Measurements from ENCODE around the gene CARMIL3.
"Not testable (repeated sequence)": the region's sequence is repeated elsewhere in the genome, so short reads cannot be mapped to it uniquely, and the experiment has no call there.

CARMIL3 gene

DNA sequence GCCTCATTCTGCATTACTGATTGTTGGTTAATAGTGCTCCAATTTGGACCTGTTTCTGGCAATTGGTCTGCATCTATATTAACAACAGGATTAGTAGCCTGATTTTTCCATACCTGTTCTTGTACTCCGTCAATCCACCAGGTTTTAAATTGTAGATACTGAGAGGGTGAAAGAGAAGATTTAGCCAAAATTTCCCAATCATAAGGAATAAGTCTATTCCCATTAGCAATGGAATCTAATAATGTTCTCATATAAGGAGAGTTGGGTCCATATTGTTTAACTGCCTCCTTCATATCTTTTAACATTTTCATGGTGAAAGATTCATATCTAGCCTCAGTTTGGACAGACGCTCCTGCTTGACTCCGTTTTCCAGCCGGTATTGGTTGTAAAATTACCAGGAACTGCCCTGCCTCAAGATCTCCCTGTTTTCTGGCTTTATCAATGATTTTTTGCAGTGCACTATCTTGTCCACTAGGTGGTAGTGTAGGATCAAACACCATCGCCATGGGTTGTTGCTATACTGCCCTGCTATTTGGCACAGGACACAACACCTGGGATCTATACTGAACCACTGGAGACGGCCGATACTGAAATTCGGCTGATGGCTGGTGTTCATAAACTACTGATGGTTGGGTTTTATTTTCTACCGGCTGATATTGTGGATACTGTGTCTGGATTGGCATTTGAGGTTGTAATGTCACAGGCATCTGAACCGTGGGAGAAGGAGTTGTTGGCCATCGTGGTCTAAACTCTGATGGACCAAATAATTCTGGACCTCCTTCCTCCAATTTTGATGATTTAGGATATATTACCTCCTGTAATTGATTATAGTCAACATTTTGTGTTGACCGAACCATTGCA lies 37.9 kb upstream of the CARMIL3 start:
- no peak overlapping the region for H3K27ac ChIP-seq (replicated peaks)
- TF ChIP-seq POLR2AphosphoS5 (IDR thresholded peaks at IDR 0.05; ENCODE audit: low read depth) = no peak
- 0 out of 2 replicates have a peak, but pooled peaks have one; percentile 1 for TF ChIP-seq SPI1 (IDR thresholded peaks at IDR 0.05; ENCODE audit: borderline replicate concordance, low read depth)
- TF ChIP-seq, protein P1, sequence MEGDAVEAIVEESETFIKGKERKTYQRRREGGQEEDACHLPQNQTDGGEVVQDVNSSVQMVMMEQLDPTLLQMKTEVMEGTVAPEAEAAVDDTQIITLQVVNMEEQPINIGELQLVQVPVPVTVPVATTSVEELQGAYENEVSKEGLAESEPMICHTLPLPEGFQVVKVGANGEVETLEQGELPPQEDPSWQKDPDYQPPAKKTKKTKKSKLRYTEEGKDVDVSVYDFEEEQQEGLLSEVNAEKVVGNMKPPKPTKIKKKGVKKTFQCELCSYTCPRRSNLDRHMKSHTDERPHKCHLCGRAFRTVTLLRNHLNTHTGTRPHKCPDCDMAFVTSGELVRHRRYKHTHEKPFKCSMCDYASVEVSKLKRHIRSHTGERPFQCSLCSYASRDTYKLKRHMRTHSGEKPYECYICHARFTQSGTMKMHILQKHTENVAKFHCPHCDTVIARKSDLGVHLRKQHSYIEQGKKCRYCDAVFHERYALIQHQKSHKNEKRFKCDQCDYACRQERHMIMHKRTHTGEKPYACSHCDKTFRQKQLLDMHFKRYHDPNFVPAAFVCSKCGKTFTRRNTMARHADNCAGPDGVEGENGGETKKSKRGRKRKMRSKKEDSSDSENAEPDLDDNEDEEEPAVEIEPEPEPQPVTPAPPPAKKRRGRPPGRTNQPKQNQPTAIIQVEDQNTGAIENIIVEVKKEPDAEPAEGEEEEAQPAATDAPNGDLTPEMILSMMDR (IDR thresholded peaks at IDR 0.05; ENCODE audit: insufficient read depth, low read length) = peak; percentile 88
- TF ChIP-seq GABPA (IDR thresholded peaks at IDR 0.05; ENCODE audit: low read depth) = no peak
- TF ChIP-seq, protein P2, sequence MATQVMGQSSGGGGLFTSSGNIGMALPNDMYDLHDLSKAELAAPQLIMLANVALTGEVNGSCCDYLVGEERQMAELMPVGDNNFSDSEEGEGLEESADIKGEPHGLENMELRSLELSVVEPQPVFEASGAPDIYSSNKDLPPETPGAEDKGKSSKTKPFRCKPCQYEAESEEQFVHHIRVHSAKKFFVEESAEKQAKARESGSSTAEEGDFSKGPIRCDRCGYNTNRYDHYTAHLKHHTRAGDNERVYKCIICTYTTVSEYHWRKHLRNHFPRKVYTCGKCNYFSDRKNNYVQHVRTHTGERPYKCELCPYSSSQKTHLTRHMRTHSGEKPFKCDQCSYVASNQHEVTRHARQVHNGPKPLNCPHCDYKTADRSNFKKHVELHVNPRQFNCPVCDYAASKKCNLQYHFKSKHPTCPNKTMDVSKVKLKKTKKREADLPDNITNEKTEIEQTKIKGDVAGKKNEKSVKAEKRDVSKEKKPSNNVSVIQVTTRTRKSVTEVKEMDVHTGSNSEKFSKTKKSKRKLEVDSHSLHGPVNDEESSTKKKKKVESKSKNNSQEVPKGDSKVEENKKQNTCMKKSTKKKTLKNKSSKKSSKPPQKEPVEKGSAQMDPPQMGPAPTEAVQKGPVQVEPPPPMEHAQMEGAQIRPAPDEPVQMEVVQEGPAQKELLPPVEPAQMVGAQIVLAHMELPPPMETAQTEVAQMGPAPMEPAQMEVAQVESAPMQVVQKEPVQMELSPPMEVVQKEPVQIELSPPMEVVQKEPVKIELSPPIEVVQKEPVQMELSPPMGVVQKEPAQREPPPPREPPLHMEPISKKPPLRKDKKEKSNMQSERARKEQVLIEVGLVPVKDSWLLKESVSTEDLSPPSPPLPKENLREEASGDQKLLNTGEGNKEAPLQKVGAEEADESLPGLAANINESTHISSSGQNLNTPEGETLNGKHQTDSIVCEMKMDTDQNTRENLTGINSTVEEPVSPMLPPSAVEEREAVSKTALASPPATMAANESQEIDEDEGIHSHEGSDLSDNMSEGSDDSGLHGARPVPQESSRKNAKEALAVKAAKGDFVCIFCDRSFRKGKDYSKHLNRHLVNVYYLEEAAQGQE (IDR thresholded peaks at IDR 0.05; ENCODE audit: insufficient replicate concordance, low read depth) = no peak
- peak; percentile 63 to 70 for DNase-seq (ENCODE audit: low read depth in 1 of 2, low spot score in 1 of 2)
- H3K27me3 ChIP-seq (ENCODE audit: insufficient read depth, poor library complexity, severe bottlenecking) = no peaks in the 10 kb centered on the region
- H3K4me3 ChIP-seq (replicated peaks; ENCODE audit: insufficient read depth, low read length) = no peak overlapping the region

DNA sequence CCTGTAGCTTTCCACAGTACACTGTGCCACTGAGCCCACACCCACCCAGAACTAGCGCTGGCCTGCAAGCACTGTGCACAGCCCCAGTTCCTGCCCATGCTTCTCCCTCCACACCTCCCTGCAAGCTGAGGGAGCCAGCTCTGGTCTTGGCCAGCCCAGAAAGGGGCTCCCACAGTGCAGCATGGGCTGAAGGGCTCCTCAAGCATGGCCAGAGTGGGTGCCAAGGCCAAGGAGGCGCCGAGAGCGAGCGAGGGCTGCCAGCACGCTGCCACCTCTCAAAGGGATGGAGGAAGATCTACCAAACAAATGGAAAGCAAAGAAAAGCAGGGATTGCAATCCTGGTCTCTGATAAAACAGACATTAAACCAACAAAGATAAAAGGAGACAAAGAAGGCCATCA lies 36.1 kb upstream of the CARMIL3 start:
- H3K4me3 ChIP-seq (replicated peaks; ENCODE audit: insufficient read depth, low read length); H3K27me3 ChIP-seq (ENCODE audit: insufficient read depth, poor library complexity, severe bottlenecking); DNase-seq (ENCODE audit: low read depth in 1 of 2, low spot score in 1 of 2); H3K27ac ChIP-seq (replicated peaks): not testable (repeated sequence)

DNA sequence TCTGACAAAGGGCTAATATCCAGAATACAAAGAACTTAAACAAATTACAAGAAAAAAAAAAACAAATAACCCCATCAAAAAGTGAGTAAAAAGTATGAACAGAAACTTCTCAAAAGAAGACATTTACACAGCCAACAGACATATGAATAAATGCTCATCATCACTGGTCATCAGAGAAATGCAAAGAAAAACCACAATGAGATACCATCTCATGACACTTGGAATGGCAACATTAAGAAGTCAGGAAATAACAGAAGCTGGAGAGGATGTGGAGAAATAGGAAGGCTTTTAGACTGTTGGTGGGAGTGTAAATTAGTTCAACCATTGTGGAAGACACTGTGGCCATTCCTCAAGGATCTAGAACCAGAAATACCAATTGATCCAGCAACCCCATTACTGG lies 32.8 kb upstream of the CARMIL3 start:
- H3K27ac ChIP-seq (replicated peaks); H3K27me3 ChIP-seq (ENCODE audit: insufficient read depth, poor library complexity, severe bottlenecking); H3K4me3 ChIP-seq (replicated peaks; ENCODE audit: insufficient read depth, low read length); DNase-seq (ENCODE audit: low read depth in 1 of 2, low spot score in 1 of 2): not testable (repeated sequence)

DNA sequence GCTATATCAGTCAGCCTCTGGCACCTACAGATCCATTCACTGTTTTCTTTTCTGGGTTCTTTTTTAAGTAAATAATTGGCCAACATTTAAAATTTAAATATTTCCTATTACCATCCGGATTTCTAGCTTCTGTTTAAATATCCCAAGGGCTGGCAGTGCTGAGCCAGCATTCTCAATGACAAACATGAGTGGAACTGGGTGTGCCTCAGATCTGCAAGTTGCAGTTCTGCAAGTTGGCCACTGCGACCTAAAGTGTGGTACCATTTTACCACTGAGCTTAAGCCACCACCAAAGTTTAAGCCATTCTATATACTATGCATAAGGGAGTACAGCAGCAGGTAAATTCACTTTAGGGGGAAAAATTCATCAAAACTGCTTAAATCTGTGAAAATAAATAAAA lies 31.9 kb upstream of the CARMIL3 start:
- H3K27ac ChIP-seq (replicated peaks); H3K4me3 ChIP-seq (replicated peaks; ENCODE audit: insufficient read depth, low read length); H3K27me3 ChIP-seq (ENCODE audit: insufficient read depth, poor library complexity, severe bottlenecking); DNase-seq (ENCODE audit: low read depth in 1 of 2, low spot score in 1 of 2): not testable (repeated sequence)

DNA sequence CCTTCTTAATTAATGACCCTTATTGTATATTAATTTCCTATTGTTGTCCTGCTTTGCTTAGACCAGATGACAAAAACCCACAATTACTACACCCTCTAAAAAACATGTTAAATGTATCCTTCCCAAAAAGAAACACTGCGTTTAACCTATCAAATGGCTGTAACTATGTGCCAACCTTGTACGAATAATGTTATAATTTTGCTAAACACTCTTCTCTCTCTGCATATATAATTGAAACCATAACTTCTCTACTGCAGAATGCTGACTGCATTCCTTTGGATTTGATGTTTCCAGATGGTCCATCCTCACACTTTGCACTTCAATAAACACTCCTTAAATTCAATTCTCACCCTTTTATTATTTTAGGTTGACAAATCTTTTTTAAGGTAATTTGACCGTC lies 31.3 kb upstream of the CARMIL3 start:
- not testable (repeated sequence) for H3K4me3 ChIP-seq (replicated peaks; ENCODE audit: insufficient read depth, low read length); H3K27me3 ChIP-seq (ENCODE audit: insufficient read depth, poor library complexity, severe bottlenecking); DNase-seq (ENCODE audit: low read depth in 1 of 2, low spot score in 1 of 2); H3K27ac ChIP-seq (replicated peaks)

DNA sequence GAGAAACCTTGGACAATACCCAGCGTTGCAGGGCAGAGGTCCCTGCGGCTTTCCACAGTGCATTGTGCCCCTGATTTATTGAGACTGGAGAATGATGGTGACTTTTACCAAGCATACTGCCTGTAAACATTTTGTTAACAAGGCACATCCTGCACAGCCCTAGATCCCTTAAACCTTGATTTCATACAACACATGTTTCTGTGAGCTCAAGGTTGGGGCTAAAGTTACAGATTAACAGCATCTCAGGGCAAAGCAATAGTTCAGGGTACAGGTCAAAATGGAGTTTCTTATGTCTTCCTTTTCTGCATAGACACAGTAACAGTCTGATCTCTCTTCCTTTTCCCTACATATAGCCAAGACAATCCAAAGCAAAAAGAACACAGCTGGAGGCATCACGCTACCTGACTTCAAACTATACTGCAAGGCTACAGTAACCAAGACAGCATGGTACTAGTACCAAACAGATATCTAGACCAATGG lies 26.8 kb upstream of the CARMIL3 start:
- not testable (repeated sequence) for DNase-seq (ENCODE audit: low read depth in 1 of 2, low spot score in 1 of 2); H3K27ac ChIP-seq (replicated peaks); H3K27me3 ChIP-seq (ENCODE audit: insufficient read depth, poor library complexity, severe bottlenecking); H3K4me3 ChIP-seq (replicated peaks; ENCODE audit: insufficient read depth, low read length)

DNA sequence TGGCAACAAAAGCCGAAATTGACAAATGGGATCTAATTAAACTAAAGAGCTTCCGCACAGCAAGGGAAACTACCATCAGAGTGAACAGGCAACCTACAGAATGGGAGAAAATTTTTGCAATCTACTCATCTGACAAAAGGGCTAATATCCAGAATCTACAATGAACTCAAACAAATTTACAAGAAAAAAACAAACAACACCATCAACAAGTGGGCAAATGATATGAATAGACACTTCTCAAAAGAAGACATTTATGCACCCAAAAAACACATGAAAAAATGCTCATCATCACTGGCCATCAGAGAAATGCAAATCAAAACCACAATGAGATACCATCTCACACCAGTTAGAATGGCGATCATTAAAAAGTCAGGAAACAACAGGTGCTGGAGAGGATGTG lies 22.1 kb upstream of the CARMIL3 start:
- H3K27me3 ChIP-seq (ENCODE audit: insufficient read depth, poor library complexity, severe bottlenecking); DNase-seq (ENCODE audit: low read depth in 1 of 2, low spot score in 1 of 2); H3K27ac ChIP-seq (replicated peaks); H3K4me3 ChIP-seq (replicated peaks; ENCODE audit: insufficient read depth, low read length): not testable (repeated sequence)

DNA sequence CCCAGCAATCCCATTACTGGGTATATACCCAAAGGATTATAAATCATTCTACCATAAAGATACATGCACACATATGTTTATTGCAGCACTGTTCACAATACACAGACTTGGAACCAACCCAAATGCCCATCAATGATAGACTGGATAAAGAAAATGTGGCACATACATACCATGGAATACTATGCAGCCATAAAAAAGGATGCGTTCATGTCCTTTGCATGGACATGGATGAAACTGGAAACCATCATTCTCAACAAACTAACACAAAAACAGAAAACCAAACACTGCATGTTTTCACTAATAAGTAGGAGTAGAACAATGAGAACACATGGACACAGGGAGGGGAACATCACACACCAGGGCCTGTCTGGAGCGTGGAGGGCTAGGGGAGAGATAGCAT lies 20.5 kb upstream of the CARMIL3 start:
- H3K4me3 ChIP-seq (replicated peaks; ENCODE audit: insufficient read depth, low read length); DNase-seq (ENCODE audit: low read depth in 1 of 2, low spot score in 1 of 2); H3K27me3 ChIP-seq (ENCODE audit: insufficient read depth, poor library complexity, severe bottlenecking); H3K27ac ChIP-seq (replicated peaks): not testable (repeated sequence)
